Measurements from ENCODE around the gene PJA2.
"Not testable (repeated sequence)": the region's sequence is repeated elsewhere in the genome, so short reads cannot be mapped to it uniquely, and the experiment has no call there.

The PJA2 gene, protein sequence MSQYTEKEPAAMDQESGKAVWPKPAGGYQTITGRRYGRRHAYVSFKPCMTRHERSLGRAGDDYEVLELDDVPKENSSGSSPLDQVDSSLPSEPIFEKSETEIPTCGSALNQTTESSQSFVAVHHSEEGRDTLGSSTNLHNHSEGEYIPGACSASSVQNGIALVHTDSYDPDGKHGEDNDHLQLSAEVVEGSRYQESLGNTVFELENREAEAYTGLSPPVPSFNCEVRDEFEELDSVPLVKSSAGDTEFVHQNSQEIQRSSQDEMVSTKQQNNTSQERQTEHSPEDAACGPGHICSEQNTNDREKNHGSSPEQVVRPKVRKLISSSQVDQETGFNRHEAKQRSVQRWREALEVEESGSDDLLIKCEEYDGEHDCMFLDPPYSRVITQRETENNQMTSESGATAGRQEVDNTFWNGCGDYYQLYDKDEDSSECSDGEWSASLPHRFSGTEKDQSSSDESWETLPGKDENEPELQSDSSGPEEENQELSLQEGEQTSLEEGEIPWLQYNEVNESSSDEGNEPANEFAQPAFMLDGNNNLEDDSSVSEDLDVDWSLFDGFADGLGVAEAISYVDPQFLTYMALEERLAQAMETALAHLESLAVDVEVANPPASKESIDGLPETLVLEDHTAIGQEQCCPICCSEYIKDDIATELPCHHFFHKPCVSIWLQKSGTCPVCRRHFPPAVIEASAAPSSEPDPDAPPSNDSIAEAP

DNA sequence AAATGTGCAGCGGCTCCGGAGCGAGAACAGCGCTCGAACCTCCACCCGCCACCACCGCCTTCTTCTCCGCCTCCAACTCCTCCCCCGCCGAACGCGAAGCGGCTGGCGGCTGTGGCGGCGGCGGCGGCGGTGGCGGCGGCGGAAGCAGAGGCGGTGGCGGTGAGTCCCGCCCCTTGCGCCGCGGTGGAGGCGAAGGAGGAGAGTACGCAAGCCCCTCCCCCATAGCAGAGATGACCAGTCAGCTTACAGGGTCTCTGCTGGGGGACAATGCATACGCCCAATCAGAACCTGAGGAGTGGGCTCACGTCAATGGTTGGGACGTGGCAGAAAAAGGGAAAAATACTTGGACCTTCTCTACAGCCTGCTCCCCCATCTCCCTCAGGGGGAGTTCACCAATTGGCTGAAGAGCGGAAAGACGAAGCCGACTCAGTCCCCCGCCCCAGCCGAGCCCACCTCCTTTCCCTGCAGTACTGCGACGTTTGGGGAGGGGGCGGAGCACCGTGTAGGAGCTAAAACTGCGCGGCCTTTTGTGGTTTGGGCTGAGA is at the start of gene PJA2:
Gene PJA2 (minus strand): TSS at position 131 of the 545 bp plus-strand sequence. CDS start 26,541 bp downstream, outside the sequence.
- DNase-seq, result peak; percentile 74 to 100 (median 99)

DNA sequence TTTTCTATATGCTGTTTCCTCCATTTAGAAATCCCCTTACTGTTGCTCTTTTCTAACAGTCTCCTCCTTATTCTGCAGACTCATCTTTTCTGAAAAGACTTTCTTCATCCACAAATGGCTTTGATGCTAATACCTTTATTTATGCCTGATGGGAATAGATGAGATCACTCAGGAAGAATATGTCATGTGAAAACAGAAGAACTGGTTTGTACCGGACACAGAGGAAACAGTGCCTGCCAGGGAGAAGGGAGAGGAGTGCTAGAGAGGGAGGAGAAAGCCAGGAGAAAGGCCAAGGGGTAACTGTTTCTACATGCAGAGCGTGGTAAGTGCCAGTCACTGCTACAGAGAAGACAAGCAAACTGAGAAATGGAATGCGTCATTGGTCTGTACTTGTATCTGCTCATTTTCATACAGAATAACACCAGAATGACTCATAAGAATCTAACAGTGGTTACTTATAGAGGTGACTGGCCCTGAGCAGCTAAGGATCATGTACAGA is 45.9 kb upstream of the PJA2 start:
- peak in 10 of 51 donors; percentile 2 to 39 (median 9) for DNase-seq

DNA sequence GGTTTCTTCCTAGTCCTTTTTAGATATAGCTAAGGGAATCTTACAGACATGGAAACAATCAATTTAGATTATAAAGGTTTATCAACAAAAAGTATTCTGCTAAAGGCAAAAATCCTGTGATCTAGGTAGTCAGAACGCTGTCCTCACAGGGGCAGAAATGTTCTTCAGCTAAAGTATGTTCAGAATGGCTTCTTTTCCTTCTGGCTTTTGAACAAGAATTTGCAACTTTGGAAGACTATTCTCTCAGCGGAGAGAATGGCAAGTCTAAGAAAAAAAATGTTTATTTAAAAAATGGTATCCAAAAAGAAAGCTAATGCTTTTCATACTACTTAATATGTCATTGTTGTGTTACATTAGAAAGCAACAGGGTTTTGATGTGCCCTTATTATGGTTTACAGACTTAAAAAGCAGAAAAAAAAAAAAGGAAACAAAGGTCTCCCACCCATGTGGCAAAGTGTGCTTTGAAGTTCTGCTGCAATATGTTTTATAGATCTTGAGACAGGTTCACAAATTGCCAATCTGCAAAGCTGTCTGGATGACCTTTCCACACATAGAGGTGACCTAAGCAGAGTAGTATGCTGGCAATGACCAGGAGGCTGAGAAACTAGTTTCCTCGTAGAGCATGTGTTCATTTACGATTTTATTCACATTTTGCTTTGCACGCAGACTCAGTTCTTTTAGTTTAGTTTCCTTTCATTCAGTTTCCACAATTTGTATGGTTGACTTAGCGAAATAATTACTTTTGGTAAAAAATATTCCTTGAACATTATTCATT is 45.1 kb upstream of the PJA2 start:
- no peak for DNase-seq

DNA sequence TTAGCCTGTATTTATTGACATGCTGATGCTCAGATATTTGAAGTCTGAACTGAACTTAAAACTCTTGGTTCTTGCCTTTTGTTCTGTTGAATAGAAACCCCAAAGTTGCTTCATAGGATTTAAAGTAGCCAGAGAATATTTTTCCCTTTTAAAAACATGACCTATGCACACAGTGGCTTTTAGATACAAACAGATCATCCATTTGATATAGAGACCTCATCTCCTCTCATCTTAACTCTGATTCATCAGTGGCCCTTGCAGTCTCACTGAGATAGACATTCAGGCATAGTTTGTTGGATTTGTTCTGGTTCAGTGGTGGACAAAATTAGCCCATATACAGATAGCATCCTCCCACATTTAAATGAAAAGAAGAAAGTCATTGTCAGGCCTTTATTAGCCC is 43.5 kb upstream of the PJA2 start:
- DNase-seq, result no peak

DNA sequence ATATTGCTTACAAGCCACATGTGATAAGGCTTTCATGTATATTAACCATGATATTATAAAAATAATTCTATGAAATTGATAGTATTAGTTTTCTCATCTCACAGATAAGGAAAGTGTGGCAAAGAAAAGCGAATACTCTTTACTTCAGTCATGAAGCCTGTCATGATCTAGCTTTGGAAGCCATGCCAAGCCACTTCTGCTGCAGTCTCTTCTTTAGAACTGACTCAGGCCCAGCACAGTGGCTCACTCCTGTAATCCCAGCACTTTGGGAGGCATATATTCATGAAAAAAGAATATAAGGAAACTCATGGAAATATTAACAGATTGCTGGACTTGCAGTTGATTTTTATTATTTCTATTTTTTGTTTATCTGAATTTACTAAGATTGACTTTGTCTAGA is 42.9 kb upstream of the PJA2 start:
- DNase-seq, result peak in 1 of 51 donors; percentile 1

DNA sequence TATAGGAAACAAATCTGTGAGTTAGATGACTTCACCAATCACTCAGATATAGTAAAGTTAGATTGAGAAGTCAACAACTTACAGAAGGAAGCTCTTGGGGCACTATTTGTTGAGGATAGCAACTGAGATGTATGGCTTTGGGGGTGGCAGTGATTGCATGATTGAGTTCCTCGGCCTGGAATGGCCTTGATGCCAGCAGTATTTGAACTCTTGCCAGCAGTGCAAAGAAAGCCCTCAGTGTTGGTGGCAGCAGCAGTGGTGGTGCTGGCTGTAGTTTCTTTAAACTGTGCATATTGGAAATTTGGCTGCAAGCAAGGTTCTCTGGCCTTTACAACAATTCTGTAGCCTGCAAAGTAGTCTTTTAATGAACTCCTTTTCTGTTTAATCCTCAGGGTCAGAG is 41.4 kb upstream of the PJA2 start:
- peak in 37 of 51 donors; percentile 3 to 85 (median 40) for DNase-seq

DNA sequence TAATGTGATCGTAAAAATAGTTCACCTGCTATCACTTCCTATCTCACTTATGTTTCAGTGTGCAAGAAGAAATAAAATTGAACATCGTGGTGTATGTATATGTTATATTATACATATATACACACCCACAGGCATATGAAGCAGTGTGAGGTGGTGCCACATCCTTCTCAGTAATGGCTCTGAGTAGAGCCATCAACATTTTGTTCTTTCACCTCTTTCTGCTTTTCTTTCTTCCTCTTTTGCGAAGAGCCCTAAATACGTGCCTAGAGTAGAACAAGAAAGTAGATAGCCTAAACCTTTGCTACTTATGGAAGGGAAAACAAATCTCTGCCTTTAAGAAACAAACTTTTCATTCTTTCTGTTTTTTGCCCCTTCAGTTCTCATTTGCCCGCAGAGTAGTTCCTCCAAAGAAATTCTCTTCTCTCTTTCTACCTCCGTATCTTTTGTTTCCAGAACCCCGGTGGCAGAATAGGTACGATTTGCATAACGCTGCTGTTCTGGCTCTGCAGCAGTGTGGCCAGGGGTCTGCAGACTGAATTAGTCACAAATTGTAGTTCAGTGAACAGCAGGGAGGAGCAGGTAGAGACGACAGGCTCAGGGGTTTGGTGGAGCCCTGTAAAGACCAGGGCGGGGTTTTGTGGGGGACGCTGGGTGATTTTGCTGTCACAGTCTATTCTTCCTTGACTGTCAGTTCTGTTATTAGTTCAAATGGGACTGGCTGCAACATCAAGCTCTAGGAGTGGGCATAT is 40.5 kb upstream of the PJA2 start:
- DNase-seq, result no peak

DNA sequence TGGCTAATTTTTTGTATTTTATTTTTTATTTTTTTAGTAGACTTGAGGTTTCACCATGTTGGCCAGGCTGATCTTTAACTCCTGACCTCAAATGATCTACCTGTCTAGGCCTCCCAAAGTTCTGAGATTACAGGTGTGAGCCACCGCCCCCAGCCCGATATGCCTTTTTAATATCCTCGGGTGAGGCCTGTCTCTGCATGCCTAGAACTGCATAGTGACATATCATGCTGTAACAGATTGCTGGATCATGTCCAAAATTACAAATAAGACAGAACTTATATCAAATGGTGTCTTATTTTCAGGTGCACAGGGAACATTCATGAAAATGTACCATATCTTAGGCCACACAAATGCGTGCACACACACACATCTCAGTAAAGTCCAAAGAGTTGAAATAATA is 39.1 kb upstream of the PJA2 start:
- no peak for DNase-seq

DNA sequence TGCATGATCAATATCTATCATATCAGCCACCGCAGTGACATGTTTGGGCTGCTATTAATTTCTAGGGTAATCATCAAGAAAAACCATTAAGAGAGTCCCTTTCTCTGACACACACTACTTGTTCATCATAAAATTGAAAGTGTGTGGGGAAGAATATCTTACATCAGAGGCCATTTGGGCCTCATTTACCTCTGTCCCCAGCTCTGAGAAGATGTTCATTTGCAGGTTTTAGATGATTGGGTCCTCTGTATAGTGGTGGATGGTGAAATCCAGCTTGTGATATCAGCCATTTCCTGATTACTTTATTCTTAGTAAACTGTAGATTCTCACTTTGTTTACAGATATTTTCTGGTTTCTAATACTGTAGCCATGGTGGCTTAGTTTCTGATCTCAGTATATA is 29.8 kb upstream of the PJA2 start:
- DNase-seq, result no peak

DNA sequence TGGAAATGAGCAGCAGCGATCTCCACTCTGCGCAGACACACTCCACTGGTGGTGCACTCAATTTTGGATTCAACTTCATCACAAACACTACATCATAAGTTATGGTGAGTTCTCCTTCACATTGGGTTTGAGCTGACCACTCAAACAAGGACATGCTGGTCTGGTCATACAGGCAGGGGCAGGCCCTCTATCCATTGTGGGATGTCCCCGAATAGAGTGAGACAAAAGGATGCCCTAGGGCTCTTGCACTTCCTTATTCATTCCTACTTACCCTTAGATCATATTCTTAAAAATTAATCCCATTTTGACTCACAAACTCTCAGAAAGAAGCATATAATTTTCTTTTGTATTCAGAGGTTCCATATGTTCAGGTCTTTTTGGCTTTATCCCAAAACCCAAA is 16.3 kb upstream of the PJA2 start:
- no peak for DNase-seq

DNA sequence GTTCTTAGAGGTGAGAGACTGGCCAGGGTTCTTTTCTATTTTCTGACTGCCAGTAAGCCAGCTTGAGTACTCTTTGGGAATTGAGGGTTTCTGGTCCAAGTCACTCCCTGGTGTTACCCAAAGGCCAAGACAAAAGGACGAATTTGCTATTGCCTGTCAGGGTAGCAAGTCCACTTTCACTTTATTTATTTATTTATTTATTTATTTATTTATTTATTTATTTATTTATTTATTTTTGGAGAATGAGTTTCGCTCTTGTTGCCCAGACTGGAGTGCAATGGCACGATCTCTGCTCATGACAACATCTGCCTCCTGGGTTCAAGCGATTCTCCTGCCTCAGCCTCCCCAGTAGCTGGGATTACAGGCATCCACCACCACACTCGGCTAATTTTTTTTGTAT is 15.7 kb upstream of the PJA2 start:
- DNase-seq, result not testable (repeated sequence)

DNA sequence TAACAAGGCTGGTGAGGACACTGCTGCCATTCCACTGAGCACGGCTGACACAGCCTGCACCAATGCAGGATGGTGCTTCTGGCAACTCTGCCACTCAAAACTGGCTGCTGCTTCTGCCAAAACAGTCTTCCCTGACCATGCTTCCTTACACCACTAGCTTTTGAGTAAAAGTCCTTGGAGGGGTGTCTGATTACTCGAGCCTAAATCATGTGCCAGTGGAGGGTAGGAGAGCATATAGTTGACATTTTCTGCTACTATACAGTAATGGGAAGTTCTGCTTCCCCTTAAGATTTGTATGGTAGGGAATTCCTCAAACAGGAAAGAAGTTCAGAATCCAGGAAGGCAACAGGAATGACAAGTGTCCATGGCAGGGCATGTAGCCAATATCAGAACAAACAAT is 12.2 kb upstream of the PJA2 start:
- DNase-seq, result no peak

DNA sequence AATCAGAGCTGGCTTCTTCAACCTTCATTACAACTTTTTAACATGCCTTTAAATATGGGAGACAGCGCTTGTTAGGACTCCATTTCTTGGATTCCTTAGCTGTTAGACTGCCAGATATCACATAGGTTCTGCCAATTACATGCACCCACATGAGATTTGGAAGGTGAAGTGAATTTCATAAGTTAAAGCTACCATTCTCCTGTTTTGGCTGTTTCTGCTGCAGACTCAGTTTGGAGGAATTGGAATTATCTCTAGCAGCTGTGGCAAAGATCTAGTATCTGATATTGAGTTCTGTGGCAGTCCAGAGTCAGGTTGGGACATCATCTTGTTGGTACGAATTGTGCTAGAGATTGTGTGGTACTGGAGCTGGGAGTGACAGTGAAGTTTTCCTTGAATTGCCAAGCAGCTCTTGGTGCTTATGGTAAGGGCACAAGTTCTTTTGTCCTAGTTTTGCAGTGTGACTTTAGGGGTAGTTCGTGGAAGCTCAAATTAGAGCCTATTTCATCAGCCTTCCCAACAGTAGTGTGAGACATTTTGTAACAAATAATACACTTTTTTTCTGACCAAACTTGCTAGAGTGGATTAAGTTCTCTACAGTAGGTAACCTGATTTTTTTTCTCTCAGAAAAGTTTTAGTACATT is 9.1 kb upstream of the PJA2 start:
- DNase-seq, result no peak

DNA sequence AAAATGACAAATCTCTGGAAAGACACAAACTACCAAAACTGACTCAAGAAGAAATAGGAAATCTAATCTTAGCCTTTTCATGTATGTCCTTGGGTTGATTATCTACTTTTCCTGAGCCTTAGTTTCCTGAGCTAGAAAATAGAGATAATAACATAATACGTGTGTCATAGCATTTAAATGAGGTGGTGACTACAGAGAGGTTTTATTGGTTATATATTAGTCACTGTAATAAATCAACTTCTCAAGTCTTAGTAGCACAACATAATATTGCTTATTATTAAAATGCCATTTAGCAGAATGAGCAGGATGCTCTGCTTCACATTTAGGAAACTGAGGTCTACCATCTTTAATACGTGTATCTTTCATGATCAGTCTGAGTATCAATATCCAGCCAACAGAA is 7.1 kb upstream of the PJA2 start:
- no peak for DNase-seq

DNA sequence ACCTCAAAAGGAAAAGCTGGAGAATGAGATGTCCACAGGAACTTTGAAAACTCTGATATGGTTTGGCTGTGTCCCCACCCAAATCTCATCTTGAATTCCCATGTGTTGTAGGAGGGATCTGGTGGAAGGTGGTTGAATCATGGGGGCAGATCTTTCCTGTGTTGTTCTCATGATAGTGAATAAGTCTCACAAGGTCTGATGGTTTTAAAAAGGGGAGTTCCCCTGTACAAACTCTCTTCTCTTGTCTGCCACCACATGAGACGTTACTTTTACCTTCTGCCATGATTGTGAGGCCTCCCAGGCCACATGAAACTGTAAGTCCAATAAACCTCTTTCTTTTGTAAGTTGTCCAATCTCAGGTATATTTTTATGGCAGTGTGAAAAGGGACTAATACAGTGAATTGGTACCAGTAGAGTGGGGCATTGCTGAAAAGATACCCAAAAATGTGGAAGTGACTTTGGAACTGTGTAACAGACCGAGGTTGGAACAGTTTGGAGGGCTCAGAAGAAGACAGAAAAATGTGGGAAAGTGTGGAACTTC is 4.2 kb upstream of the PJA2 start:
- not testable (repeated sequence) for DNase-seq

DNA sequence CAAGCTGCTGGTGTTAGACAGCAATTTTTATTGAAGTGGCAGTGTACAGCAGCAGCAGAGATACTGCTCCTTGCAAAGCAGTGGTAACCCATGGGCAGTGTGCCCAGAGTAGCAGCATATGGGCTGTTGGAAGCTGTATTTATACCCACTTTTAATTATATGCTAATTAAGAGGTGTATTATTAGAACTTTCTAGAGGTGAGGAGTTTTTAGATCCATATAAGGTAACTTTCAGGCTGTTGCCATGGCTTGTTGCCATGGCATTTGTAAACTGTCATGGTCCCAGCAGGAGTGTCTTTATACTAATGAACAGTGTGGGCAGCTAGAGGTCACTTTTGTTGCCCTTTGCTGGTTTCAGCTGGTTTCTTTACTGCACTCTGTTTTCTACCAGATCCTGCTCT is 3.7 kb upstream of the PJA2 start:
- DNase-seq, result peak in 8 of 51 donors; percentile 2 to 25 (median 6)

DNA sequence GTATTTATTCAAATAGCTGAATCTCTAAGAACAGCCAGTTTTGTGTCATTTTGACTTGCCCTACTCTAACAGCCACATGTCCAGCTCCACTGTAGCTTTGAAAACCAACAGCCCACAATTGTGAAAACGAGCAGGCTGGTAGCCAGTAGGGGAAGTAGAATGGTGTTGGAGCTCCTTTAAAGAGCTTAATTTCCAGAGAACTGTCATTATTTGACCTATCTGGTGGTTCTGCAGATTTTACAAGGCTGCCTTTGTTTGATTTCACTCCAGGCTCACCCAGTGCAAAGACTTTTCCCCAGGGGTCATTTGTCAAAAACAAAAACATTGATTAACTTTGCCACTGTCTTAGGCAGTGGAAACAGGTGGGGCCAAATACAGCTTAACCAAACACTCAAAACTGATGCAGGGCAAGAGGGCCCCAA is 3.2 kb upstream of the PJA2 start:
- DNase-seq, result peak in 20 of 51 donors; percentile 1 to 42 (median 14)

DNA sequence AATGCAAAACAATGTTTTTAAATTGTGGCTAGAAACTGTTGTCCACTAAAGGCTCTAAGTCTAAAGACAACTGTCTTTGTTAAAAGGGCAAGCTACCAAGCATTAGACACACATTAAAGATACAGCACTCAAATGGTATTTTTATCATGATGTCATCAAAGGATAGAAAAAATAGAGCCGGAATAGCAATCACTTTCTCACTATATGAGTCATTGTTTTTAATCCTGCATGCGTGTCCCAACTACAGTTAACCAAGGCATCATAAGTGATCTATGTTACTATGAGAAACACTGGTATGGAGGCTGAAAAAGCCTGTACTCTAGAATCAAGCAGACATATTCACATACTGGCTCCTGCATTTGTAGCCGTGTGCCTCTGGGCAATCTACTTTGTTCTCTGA is 1.9 kb upstream of the PJA2 start:
- no peak for DNase-seq

DNA sequence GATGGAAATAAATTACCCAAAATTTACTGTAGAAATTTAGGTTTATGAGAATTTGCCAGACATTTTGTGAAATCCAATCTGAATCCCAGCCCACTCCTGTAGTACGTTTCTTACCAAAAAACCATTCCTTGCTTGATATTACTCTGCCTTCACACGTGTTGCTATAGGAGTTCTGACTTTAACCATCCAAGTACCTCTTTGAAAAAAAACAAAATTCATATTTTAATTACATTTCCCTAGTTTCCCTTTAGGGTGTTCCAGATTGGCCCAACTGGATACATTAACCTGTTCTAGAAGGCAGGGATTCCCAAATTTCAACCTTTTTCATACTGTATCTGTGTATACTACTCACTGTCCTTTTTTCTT is 1.4 kb upstream of the PJA2 start:
- DNase-seq, result no peak
